NCI-H2029 (cell line): Measurements from ENCODE around the gene KIAA1671.

Experiments used
- DNase-seq: peaks from one replicate; lab custom pipeline; 2025; lab: John Stamatoyannopoulos, UW

The KIAA1671 gene

GRCh38 chr22:25147642-25147928, 195.1 kb downstream of the KIAA1671 start:
- no peak for DNase-seq

GRCh38 chr22:25148149-25148691, 195.7 kb downstream of the KIAA1671 start:
- peak; percentile 37 for DNase-seq

GRCh38 chr22:25149014-25149413, 196.5 kb downstream of the KIAA1671 start:
- no peak for DNase-seq

GRCh38 chr22:25153961-25154666, 201.6 kb downstream of the KIAA1671 start:
- peak; percentile 19 for DNase-seq

GRCh38 chr22:25154667-25154999, 202.1 kb downstream of the KIAA1671 start:
- no peak for DNase-seq

- DNase-seq = no peak
Measured at GRCh38 chr22:25156736-25157135, 204.2 kb downstream of the KIAA1671 start.

- no peak for DNase-seq
Measured at GRCh38 chr22:25159028-25159427, 206.5 kb downstream of the KIAA1671 start.

- DNase-seq = no peak
Measured at GRCh38 chr22:25160120-25160996, 207.8 kb downstream of the KIAA1671 start.

GRCh38 chr22:25161017-25161915, 208.8 kb downstream of the KIAA1671 start:
- DNase-seq = no peak

GRCh38 chr22:25161916-25162530, 209.5 kb downstream of the KIAA1671 start:
- no peak for DNase-seq

- no peak for DNase-seq
Measured at GRCh38 chr22:25162561-25162960, 210.0 kb downstream of the KIAA1671 start.

GRCh38 chr22:25165785-25166184, 213.3 kb downstream of the KIAA1671 start:
- DNase-seq = no peak

GRCh38 chr22:25166266-25167040, 213.9 kb downstream of the KIAA1671 start:
- no peak for DNase-seq

GRCh38 chr22:25167082-25167481, 214.6 kb downstream of the KIAA1671 start:
- no peak for DNase-seq

- DNase-seq = no peak
Measured at GRCh38 chr22:25167834-25168601, 215.5 kb downstream of the KIAA1671 start.

GRCh38 chr22:25169278-25170031, 216.9 kb downstream of the KIAA1671 start:
- no peak for DNase-seq

- no peak for DNase-seq
Measured at GRCh38 chr22:25170426-25170980, 218.0 kb downstream of the KIAA1671 start.

GRCh38 chr22:25172153-25172552, 219.6 kb downstream of the KIAA1671 start:
- no peak for DNase-seq
